Measurements from ENCODE around the gene WDR35. TPM values are rescaled to one million over a fixed set of nuclear protein-coding genes. Genes with fewer than 3 reads are reported as not detected.

WDR35 gene
- total RNA-seq = 5.1 TPM
- long read RNA-seq, full-length matches to known transcripts = 2 of 4 reads
- long read RNA-seq, partial matches to known transcripts = 1 of 4 reads
- long read RNA-seq, other reads (novel, unspliced or antisense) = 1 of 4 reads

DNA sequence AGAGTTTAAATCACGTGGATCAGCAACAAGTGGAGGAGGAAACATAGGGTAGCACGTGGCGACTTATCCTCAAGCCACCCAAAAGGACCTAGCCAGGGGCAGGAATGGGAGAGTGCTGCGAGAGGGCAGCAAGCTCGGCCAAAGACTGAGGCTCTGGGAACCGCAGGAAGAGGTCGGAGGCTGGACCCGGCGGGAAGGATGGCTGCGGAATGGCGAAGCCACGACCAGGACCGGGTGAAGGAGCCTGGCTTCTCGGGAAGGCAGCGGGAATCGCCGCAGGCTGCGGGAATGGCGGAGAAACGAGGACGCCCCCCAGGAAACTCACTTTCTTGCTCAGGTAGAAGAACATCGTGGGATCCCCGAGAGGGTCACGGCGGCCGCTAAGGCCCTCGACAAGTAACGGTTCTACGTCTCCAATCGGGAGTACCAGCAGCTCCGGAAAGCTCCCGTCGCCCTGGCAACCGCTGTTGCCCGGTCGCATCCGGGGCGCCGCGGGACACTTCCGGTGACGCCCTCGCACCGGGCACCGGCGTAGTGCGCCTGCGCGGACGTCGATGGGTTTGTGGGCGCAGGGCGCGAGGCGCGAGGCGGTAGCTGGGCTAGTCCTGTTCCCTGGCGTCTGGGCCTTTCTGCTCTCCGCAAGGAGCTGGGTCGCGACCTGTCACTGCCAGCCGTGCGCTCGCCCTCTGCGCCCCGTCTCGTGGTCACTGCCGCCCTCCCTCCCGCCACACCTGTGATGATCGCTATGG is at the start of gene WDR35:
Gene WDR35, minus strand, starts transcription at position 439 of the 749 bp plus-strand sequence. Its CDS starts 90 bp downstream, at position 349.
- intact Hi-C loops (cut with micrococcal nuclease) = no loop called here
- ATAC-seq (peak; percentile 100), DNase-seq (peak; percentile 97)

DNA sequence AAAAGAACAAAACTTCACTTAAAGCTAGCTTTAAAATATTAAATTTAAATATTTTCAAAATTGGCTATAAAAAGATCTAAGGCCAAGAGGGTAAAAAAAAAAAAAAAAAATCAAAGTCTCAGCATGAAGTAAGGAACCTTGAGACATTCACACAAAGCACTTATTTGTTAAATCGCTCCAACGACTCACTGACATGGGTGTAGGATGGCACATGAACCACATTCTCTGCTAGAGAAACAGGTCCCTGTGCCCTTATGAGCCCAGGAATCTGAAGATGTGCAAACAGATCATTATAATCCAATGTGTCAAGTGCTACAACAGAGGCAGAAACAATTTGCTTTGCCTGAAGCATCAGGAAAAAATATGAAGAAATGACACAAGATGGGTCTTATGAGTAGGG is 47.8 kb upstream of the WDR35 start:
- no peak for DNase-seq
- intact Hi-C loops (cut with micrococcal nuclease) = no loop called here
- no peak for ATAC-seq

DNA sequence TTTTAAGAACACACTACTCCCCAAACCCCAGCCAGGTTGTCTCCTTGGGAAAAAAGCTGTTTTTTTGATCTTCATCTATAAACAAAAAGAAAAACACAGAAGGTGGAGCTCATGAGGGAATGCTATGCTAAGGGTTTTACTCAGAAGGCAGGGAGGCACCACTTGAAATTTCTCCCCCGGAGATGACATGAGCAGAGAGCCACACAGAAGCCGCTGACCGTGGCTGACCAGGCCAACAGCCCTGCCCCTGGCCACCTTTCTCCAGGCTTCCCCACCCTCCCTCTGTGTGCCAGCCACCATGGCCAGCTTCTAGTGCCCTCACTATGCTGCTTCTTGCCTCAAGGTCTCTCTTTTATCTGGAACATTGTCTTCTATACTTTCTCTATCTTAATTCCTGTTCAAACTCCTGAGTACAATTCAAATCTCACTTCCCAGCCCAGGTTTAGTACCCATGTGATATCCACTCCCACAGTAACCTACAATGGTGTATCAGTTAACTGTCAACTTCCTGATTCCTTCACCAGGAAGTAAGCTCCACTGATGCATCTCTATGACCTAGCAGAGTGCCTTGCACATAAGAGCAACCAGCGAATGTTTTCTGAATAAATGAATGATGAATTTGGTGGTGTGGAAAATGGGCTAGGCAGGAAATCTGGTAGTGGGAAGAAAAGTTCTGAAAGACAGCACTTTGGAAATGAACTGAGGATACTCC is 46.2 kb upstream of the WDR35 start:
- ATAC-seq (no peak), DNase-seq (no peak)
- intact Hi-C loops (cut with micrococcal nuclease) = no loop called here

DNA sequence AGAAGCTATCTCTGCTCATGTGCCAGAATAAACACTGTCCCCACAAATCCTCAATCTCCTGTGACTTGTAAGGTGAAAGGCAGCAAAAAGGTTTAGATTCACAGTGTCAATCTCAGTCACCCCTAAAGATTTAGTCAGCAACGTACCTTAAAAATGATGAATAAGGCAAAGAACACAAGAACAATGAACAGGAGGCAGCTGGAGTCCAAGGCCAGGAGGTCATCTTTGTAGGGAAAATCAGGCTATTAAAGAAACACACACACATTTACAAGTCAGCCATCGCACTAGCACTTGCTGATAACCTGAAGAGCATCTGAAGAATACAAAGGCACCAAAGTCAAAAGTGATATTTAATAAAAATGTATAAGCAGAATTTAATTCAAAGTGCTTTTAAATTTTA is 44.9 kb upstream of the WDR35 start:
- no peak for ATAC-seq
- no peak for DNase-seq
- intact Hi-C loops (cut with micrococcal nuclease) = no loop called here

DNA sequence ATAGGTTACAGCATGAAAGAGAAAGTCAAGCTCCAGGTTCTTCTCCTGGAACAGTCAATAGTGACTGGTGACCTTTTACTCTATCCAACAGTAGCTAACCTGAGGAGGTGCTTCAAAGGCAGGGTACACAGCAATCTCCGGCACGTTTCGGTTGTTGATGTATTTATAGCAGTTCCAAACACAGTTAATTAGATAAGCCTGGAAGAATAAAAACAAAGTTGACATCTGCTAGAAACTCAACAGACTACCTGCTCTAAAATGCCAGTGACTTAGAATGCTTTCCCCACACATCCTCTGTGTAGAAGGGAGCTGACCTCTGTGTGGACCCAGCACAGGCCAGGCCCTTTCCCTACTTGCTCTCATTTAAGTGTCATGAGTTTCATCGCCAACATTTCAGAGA is 44.3 kb upstream of the WDR35 start:
- no peak for DNase-seq
- ATAC-seq = peak; percentile 94
- intact Hi-C loops (cut with micrococcal nuclease) = no loop called here

DNA sequence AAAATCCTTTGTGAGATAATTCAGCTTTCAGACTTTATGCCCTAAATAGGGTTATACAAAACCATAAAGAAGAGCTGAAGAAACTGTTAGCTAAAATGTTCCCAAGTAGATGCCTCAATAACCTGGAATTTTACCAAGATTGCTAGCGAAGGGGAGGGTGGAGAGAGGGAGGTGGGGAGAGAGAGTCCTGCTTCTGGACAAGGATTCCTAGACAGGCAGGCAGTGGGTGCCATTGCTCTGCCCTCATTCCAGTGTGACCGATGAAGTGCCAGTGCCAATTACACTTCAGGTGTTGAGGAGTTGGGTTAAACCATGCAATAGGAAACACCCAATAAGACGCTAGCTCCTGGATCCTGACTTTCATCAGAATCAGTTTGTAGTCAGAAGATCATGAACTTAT is 43.4 kb upstream of the WDR35 start:
- intact Hi-C loops (cut with micrococcal nuclease) = no loop called here
- ATAC-seq = peak; percentile 67

DNA sequence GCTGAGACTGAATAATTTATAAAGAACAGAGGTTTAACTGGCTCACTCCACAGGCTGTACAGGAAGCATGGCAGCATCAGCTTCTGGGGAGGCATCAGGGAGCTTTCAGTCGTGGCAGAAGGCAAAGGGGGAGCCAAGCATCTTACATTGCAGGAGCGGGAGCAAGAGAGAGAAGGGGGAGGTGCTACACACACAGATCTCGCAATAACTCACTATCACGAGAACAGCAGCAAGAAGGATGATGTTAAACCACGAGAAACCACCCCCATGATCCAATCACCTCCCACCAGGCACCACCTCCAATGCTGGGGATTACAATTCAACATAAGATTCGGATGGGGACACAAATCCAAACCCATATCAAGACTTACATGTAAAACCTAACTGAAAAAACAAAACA is 40.3 kb upstream of the WDR35 start:
- no peak for DNase-seq
- intact Hi-C loops (cut with micrococcal nuclease) = no loop called here
- no peak for ATAC-seq

More for the DNA sequence above, 43.4 kb upstream of the WDR35 start:
- DNase-seq = no peak

DNA sequence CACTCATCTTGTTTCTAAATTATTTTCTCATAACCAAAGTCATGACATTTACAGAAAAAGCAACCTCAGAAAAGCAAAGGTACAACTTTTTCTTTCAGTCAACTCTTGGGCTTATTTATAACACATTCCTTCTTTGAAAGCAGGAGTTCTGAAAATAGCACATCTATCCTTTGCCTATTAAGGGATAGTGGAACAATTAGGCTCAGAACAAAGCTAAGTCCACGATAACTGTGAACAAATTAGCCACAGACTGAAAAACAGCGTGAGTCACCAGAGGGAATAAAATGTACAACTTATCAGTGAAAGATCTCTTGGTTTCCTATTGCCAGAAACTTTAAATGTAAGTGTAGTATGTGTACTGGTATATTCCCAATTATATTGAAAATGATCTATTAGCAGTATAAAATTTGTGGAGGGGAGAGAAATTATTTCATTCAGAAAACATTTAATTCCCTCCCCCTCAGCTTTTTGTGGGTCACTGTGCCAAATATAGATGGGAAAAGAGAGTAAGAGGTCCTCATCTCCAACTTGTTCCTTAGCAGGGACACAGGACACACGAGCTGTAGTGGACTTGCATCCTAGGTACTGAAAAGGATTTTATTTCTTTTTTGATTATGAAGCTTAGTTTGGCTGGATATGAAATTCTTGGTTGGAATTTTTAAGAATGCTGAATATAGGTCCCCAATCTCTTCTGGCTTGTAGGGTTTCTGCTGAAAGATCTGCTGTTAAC is 38.0 kb upstream of the WDR35 start:
- no peak for DNase-seq
- intact Hi-C loops (cut with micrococcal nuclease) = no loop called here
- peak; percentile 65 for ATAC-seq

DNA sequence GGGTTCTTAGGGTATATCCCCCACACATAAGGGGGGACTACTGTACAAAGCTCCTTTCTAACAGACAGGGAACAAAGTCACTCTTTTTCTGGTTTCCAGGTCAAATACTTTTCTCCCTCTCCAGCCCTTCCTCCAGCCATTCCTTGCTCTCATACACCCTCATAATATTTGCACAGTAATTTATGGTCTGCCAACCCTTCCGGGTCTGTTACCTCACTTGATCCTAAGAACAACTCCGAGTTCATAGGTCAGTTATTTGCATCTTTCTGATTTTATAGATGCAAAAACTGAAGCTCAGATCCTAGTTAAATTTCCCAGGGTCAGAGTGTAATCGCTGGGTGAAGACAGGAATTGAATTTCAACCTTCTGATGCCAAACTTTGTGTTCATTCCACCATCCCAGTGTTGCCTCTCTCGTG is 37.4 kb upstream of the WDR35 start:
- intact Hi-C loops (cut with micrococcal nuclease) = no loop called here
- peak; percentile 25 for ATAC-seq
- DNase-seq = no peak

DNA sequence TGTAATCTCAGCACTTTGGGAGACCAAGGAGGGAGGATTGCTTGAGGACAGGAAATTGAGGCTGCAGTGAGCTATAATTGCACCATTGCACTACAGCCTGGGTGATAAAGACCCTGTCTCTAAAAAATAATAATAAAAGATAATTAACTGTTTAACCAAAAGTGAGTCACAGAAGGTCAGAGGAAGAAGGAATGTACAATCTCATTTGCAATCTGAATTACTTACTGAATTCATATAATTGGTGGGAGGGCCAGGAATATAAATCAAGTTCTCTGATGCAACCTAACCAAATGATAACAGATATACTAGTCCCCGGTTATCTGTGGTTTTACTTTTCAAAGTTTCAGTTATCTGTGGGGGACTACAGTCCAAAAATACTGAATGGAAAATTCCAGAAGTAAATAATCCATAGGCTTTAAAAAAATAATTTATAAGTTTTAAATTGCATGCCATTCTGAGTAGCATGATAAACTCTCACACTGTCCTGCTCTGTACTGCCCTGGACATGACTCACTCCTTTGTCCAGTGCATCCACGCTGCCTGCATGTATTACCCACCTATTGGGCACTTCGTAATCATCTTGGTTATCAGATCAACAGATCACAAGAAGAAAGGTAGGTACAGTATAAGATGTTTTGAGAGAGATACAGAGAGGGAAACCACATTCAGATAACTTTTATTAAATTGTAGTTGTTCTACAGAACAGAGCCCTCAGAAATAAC is 35.3 kb upstream of the WDR35 start:
- intact Hi-C loops (cut with micrococcal nuclease) = no loop called here
- DNase-seq (no peak), ATAC-seq (no peak)

DNA sequence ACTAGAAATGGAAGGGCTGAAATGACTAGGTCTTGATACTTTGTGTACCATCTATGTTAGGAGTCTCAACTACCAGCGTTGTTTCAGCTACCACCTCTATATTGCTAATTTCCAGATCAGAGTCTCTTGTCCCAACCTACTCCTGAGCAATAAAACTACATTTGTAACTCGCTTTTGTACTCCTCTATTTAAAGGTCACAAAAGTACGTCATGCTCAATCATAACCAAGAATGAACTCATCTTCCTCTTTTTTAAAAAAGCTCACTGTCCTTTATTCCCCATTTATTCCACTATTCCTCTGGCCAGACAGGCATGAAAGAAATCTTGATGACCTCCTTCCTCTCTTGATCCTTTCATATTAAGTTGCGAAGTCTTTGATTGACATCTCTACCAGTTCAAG is 33.8 kb upstream of the WDR35 start:
- intact Hi-C loops (cut with micrococcal nuclease) = no loop called here
- ATAC-seq (no peak), DNase-seq (no peak)

DNA sequence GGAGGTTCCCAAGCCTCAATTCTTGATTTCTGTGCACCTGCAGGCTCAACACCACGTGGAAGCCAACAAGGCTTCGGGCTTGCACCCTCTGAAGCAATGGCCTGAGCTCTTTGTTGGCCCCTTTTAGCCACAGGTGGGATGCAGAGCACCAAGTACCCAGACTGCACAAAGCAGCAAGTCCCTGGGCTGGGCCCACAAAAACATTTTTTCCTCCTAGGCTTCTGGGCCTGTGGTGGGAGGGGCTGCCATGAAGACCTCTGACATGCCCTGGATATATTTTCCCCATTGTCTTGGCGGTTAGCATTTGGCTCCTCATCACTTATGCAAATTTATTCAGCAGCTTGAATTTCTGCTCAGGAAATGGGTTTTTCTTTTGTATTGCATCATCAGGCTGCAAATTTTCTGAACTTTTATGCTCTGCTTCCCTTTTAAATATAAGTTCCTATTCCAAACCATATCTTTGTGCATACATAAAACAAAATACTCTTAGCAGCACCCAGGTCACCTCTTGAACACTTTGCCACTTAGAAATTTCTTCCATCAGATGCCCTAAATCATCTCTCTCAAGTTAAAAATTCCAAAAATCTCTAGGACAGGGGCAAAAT is 31.6 kb upstream of the WDR35 start:
- intact Hi-C loops (cut with micrococcal nuclease) = no loop called here
- DNase-seq (no peak), ATAC-seq (no peak)

DNA sequence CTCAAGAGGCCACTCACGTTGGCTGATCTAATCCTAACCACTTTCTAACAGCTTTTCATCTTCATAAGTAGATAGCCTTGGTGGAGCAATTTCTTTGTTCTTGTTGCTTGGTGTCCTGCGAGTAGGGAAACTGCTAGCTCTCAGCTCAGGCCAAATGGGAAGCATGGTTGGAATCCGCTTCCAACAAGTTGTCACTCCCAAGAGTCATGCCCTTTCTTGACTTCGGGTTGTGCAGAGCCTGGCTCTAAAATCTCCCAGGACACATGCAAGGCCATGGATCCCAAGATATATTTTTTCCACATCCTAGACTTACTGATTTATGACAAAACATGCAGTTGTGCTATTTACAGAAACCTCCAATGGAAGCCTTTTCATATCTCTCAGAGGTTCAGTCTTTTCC is 29.8 kb upstream of the WDR35 start:
- ATAC-seq = peak; percentile 41
- intact Hi-C loops (cut with micrococcal nuclease) = no loop called here
- no peak for DNase-seq

DNA sequence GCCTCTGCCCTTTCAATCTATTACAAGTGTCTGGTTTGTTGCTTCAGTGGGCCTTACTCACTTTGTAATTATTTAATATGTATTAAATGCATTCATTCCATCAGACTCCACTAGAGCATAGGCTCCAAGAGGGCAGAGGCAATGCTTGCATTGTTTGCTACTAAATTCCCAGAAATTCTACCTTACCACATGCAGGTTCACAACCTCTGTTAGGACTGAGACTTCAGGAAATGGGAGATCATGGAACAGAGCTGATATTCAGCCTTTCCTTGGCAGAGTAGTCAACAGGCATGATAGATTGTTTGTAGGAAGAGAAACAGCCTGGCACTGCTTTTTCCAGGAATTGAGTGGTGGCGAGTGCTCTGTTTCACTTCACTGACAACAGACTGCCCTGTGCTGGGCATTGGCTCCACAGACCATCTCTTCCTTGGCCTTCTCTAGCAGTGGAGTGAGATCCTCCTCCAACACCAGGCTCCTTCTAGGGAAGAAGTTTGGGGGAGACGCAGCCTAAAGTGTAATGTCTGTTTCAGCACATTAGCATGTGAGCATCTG is 28.8 kb upstream of the WDR35 start:
- intact Hi-C loops (cut with micrococcal nuclease) = no loop called here
- peak; percentile 69 for ATAC-seq
- no peak for DNase-seq

DNA sequence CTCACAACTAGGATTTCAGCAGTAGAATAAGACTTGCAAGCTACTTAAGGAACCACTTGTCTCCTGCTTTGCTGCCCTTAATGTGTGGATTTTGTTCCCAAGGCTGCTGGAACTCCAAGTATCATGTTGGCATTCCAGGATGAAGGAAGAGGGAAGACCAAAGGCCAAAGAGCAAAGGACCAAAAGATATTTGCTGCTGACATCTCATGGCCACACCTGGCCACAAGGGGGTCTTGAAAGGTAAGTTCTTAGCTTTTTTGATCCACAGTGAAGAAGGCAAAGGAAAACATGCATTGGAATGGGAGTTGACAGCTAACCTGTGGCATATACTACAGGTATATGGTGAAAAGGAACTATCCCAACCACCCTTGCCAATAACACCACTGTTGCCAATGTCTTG is 26.4 kb upstream of the WDR35 start:
- no peak for ATAC-seq
- intact Hi-C loops (cut with micrococcal nuclease) = no loop called here
- no peak for DNase-seq

DNA sequence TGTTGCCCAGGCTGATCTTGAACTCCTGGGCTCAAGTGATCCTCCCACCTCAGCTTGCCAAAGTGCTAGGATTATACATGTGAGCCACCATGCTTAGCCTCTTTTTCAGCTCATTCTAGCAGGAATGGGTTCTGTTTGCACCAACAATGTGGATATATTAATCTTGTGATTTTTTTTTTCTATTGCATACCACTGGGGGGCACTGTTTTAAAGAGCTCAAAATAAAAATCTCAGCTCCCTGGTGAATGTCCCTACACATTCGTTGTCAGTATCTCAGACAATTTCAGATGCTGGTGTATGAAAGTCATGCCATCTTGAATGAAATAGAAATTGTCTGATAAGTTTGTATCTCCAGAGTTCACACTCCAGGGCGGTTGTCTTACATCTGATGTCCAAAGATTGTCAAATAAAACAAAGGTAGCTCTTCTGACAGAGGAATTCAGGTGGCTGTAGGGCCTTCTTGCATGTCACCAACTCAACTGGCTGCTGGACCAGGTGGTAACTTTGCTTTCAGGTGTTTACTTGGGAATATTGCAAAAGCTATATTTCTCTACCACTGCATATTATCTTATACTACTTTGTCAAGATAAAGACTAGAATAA is 25.7 kb upstream of the WDR35 start:
- intact Hi-C loops (cut with micrococcal nuclease) = no loop called here
- ATAC-seq = peak; percentile 39
- no peak for DNase-seq

DNA sequence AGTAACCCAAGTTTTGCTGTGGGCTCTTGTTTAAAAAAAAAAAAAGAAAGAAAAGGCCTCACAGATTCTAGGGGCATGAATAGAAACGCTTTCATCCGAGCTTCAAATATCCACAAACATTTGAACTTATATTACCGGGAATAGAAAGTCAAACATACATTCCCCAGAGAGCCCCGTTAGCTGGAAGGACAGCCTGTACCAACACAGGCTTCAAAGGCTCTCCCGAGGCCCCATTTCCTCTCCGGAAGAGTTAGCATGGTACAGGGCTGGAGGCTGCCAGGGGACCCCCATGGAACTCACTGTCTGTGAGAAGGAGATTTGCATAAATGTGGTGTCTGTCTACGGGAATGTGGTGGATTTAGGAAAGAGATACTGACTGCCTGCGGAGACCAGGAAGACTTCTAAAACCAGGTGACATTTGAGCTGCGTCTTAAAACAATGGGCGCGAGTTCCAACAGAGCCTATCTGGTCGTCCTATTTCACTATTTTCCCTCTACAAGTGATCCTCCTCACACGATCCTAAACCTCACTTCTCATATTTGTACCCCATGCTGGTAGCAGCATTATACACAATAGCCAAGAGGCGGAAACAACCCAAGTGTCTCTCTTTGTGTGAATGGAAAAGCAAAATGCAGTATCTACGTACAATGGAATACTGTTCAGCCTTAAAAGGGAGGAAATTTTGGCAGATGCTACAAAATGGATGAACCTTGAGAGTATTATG is 23.4 kb upstream of the WDR35 start:
- intact Hi-C loops (cut with micrococcal nuclease) = loop anchor here (5.0 kb wide), 1 partner anchor 84 kb away; no protein-coding TSS in a partner anchor
- peak; percentile 34 for DNase-seq
- peak; percentile 55 for ATAC-seq

Data from left ventricle myocardium superior (tissue), 1 donor.